Smooth muscle cell (in vitro differentiated cells): Measurements from ENCODE around the gene DNAH10. TPM values are rescaled to one million over a fixed set of nuclear protein-coding genes. Genes with fewer than 3 reads are reported as not detected.

Source experiments
- DNase-seq: peaks from one replicate; lab custom pipeline; 2025; ENCODE audit not compliant: unreplicated experiment; lab: John Stamatoyannopoulos, UW
- H2AFZ ChIP-seq: fragments of 200-600 bp; sonication (generic); 2 replicates; pipeline ENCODE4 v1.6.0; 2016; ENCODE audit warnings: antibody characterized with exemption, low read depth, mild to moderate bottlenecking
- H3F3A ChIP-seq: fragments of 200-600 bp; sonication (generic); 2 replicates; pipeline ENCODE4 v1.6.0; 2017; ENCODE audit warnings: antibody characterized with exemption, low read depth
- H3K27ac ChIP-seq: fragments of 200-600 bp; sonication (generic); 2 replicates; pipeline ENCODE4 v1.5.1; 2016; ENCODE audit warnings: low read depth, mild to moderate bottlenecking
- H3K27me3 ChIP-seq: fragments of 200-600 bp; sonication (generic); 2 replicates; pipeline ENCODE4 v1.6.1; 2016; ENCODE audit warnings: low read depth, mild to moderate bottlenecking
- H3K36me3 ChIP-seq: fragments of 200-600 bp; sonication (generic); 2 replicates; pipeline ENCODE4 v1.5.1; 2016; ENCODE audit warnings: low read depth
- H3K4me1 ChIP-seq: fragments of 200-600 bp; sonication (generic); 2 replicates; pipeline ENCODE4 v1.5.1; 2016; ENCODE audit warnings: low read depth
- H3K4me2 ChIP-seq: fragments of 200-600 bp; sonication (generic); 2 replicates; pipeline ENCODE4 v1.6.0; 2016; ENCODE audit warnings: mild to moderate bottlenecking
- H3K4me3 ChIP-seq: fragments of 200-600 bp; sonication (generic); 2 replicates; pipeline ENCODE4 v1.5.1; 2016; ENCODE audit warnings: mild to moderate bottlenecking
- H3K79me2 ChIP-seq: fragments of 200-600 bp; sonication (generic); 2 replicates; pipeline ENCODE4 v1.6.0; 2016; ENCODE audit warnings: low read depth, mild to moderate bottlenecking
- H3K9ac ChIP-seq: fragments of 200-600 bp; sonication (generic); 2 replicates; pipeline ENCODE4 v1.6.0; 2016; ENCODE audit warnings: low read depth
- H3K9me3 ChIP-seq: fragments of 200-600 bp; sonication (generic); replicated peaks from 2 replicates; pipeline ENCODE4 v1.5.1; 2016; ENCODE audit warnings: low read depth
- H4K20me1 ChIP-seq: fragments of 200-600 bp; sonication (generic); 2 replicates; pipeline ENCODE4 v1.6.0; 2016; ENCODE audit warnings: low read depth
- WGBS: methylation state at CpG from one replicate; pipeline ENCODE4 v1.1.7; 2016; ENCODE audit warnings: low lambda C conversion rate; 5-methylcytosine and 5-hydroxymethylcytosine counted together
- polyA plus RNA-seq: library from polyadenylated mRNA; unstranded; fragments of >200 nt; fragmentation: Nextera tagmentation; extraction: Ambion mirVana; gene quantifications from 2 replicates; pipeline ENCODE4 v1.2.1, GENCODE V29; 2016
- total RNA-seq: library from RNA; depleted of rRNA; stranded (reverse); fragments of >200 nt; gene quantifications from 2 replicates; pipeline ENCODE4 v1.2.3, GENCODE V29; 2014
- TF ChIP-seq, protein P1 (sequence below): fragments of 200-600 bp; sonication (generic); IDR thresholded peaks from 2 replicates; pipeline ENCODE4 v1.5.1; 2017; ENCODE audit warnings: borderline replicate concordance, mild to moderate bottlenecking, antibody characterized with exemption; ENCODE audit not compliant: insufficient read depth, poor library complexity, severe bottlenecking

DNAH10 gene
- total and polyA plus RNA-seq, 2 experiments from 2014 or later = 1.5 to 2.2 TPM

GRCh38 chr12:123950476-123951349, 188.6 kb downstream of the DNAH10 start:
- no peak for DNase-seq
- Histone ChIP-seq H2AFZ (no peak overlapping the region), H3K27ac (no peak overlapping the region), H3K4me1 (no peaks in the 10 kb centered on the region), H3K9me3 (no peaks in the 10 kb centered on the region), H3K4me3 (no peak overlapping the region), H3K9ac (no peak overlapping the region), H3K36me3 (no peaks in the 10 kb centered on the region), H4K20me1 (peaks cover 55% of the 10 kb centered on the region), H3K27me3 (no peaks in the 10 kb centered on the region), H3K4me2 (no peak overlapping the region), H3K79me2 (peaks cover 32% of the 10 kb centered on the region), H3F3A (no peaks in the 10 kb centered on the region)
- 94% methylated on average over 15 of the region's 15 CpGs for WGBS
- TF ChIP-seq, protein P1, sequence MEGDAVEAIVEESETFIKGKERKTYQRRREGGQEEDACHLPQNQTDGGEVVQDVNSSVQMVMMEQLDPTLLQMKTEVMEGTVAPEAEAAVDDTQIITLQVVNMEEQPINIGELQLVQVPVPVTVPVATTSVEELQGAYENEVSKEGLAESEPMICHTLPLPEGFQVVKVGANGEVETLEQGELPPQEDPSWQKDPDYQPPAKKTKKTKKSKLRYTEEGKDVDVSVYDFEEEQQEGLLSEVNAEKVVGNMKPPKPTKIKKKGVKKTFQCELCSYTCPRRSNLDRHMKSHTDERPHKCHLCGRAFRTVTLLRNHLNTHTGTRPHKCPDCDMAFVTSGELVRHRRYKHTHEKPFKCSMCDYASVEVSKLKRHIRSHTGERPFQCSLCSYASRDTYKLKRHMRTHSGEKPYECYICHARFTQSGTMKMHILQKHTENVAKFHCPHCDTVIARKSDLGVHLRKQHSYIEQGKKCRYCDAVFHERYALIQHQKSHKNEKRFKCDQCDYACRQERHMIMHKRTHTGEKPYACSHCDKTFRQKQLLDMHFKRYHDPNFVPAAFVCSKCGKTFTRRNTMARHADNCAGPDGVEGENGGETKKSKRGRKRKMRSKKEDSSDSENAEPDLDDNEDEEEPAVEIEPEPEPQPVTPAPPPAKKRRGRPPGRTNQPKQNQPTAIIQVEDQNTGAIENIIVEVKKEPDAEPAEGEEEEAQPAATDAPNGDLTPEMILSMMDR = no peak

DNA sequence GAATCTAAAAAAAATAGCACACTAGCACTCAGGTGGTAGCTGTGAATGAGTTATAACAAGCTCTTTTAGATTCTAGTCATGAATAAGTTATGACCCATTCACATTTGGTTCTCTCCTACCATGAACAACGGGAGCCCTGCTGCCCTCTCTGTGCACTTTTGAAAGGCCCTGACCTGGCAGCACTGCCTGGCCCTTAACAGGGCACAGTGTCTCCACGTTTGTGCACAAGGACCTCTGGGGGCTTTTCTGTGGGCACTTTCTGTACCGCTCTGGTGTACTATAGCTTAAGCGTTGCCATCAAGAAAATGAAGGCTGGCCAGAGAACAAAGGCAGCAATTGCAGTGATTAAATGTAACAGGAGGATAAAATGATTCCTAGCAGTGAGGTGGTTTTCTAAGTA, 189.4 kb downstream of the DNAH10 start:
- WGBS = 87% methylated on average over 4 of the region's 4 CpGs
- no peaks in the 10 kb centered on the region for H3K27me3 ChIP-seq
- no peak overlapping the region for H3K27ac ChIP-seq
- no peak overlapping the region for H3K4me3 ChIP-seq
- H3F3A ChIP-seq = no peaks in the 10 kb centered on the region
- H3K79me2 ChIP-seq = peaks cover 35% of the 10 kb centered on the region
- H3K9me3 ChIP-seq = no peaks in the 10 kb centered on the region
- peaks cover 52% of the 10 kb centered on the region for H4K20me1 ChIP-seq
- DNase-seq = no peak
- TF ChIP-seq, protein P1 = no peak
- H2AFZ ChIP-seq = no peak overlapping the region
- H3K36me3 ChIP-seq = no peaks in the 10 kb centered on the region
- no peak overlapping the region for H3K9ac ChIP-seq
- no peak overlapping the region for H3K4me2 ChIP-seq
- H3K4me1 ChIP-seq = no peaks in the 10 kb centered on the region

- Histone ChIP-seq H3K4me3 (no peak overlapping the region), H4K20me1 (peaks cover 57% of the 10 kb centered on the region), H3K79me2 (peaks cover 35% of the 10 kb centered on the region), H3K9ac (no peak overlapping the region), H2AFZ (no peak overlapping the region), H3K27ac (no peak overlapping the region), H3K36me3 (no peaks in the 10 kb centered on the region), H3K4me2 (peak overlapping the region; percentile 51), H3K9me3 (no peaks in the 10 kb centered on the region), H3K4me1 (no peaks in the 10 kb centered on the region), H3F3A (no peaks in the 10 kb centered on the region), H3K27me3 (no peaks in the 10 kb centered on the region)
- no peak for DNase-seq
- WGBS = 41% methylated on average over 2 of the region's 2 CpGs
- TF ChIP-seq, protein P1 = no peak
Observed at GRCh38 chr12:123952037-123952436, 189.9 kb downstream of the DNAH10 start.
